ENCODE results near the gene IRF9. TPM values are rescaled to one million over a fixed set of nuclear protein-coding genes. Genes with fewer than 3 reads are reported as not detected.
A peak's percentile ranks its signal among the peaks of the same experiment; 100 is the strongest.

IRF9 gene
- total and polyA plus RNA-seq, 2 of the 13 experiments (the other 11 are each of a cell fraction or from before 2014, with no cell fraction given) = 14.9 to 49.7 TPM

GRCh38 chr14:24188251-24189058 lies 27.4 kb downstream of the IRF9 start, which contains the start of gene IPO4 (continued):
- no peak for TF ChIP-seq CEBPZ (IDR thresholded peaks at IDR 0.05; ENCODE audit: low read length)
- peak; percentile 99; the same call in 1 of the 2 replicates for TF ChIP-seq ZNF569 (CRISPR knock-in tag; IDR thresholded peaks at IDR 0.05; ENCODE audit: borderline replicate concordance)
- peak; percentile 92 for TF ChIP-seq MTA1 (CRISPR knock-in tag; IDR thresholded peaks at IDR 0.05; ENCODE audit: borderline replicate concordance)
- no peak for TF ChIP-seq RORA (CRISPR knock-in tag; IDR thresholded peaks at IDR 0.05)
- peak; percentile 92 for TF ChIP-seq SATB2 (CRISPR knock-in tag; IDR thresholded peaks at IDR 0.05)
- peak; percentile 98 for TF ChIP-seq ZNF761 (CRISPR knock-in tag; conservative IDR thresholded peaks at IDR 0.05)
- peak; percentile 100 for TF ChIP-seq ZNF501 (CRISPR knock-in tag; IDR thresholded peaks at IDR 0.05)
- TF ChIP-seq KAT8 (CRISPR knock-in tag; IDR thresholded peaks at IDR 0.05) = peak; percentile 100
- peak; percentile 72 for TF ChIP-seq TEAD3 (CRISPR knock-in tag; optimal IDR thresholded peaks at IDR 0.05; ENCODE audit: borderline replicate concordance)
- peak; percentile 85 to 87; a peak in 3 of 4 replicates for TF ChIP-seq EP300 (IDR thresholded peaks at IDR 0.05; ENCODE audit: low read depth in 2 of 2, low read length in 2 of 2)
- TF ChIP-seq EP300 (CRISPR knock-in tag; IDR thresholded peaks at IDR 0.05; ENCODE audit: borderline replicate concordance) = peak; percentile 72
- TF ChIP-seq NCOA5 (CRISPR knock-in tag; IDR thresholded peaks at IDR 0.05) = peak; percentile 18; the same call in 1 of the 2 replicates
- TF ChIP-seq ZFYVE20 (CRISPR knock-in tag; IDR thresholded peaks at IDR 0.05; ENCODE audit: borderline replicate concordance, low read depth) = peak; percentile 96
- TF ChIP-seq SNAI1 (CRISPR knock-in tag; IDR thresholded peaks at IDR 0.05; ENCODE audit: borderline replicate concordance) = peak; percentile 99; the same call in 1 of the 2 replicates
- no peak for TF ChIP-seq NR3C1 (CRISPR knock-in tag; IDR thresholded peaks at IDR 0.05)
- TF ChIP-seq SP5 (CRISPR knock-in tag; IDR thresholded peaks at IDR 0.05; ENCODE audit: borderline replicate concordance, low read depth) = peak; percentile 97
- TF ChIP-seq ETV6 (CRISPR knock-in tag; conservative IDR thresholded peaks at IDR 0.05) = peak; percentile 99
- peak; percentile 100 for TF ChIP-seq ZNF350 (CRISPR knock-in tag; IDR thresholded peaks at IDR 0.05; ENCODE audit: borderline replicate concordance, low read depth)
- TF ChIP-seq ZNF280D (CRISPR knock-in tag; IDR thresholded peaks at IDR 0.05) = peak; percentile 96
- TF ChIP-seq ZBTB4 (CRISPR knock-in tag; IDR thresholded peaks at IDR 0.05; ENCODE audit: borderline replicate concordance) = peak; percentile 99

Measured in HepG2 (cell line).